IPS DF 6.9 (cell line): Measurements from ENCODE around the gene CD22.

Source experiments
- DNase-seq: peaks from one replicate; pipeline ENCODE4 v3.0.0-alpha.2; 2013; ENCODE audit warnings: low read depth, low spot score
- H3K27ac ChIP-seq: one replicate; pipeline ENCODE4 v1.5.1; 2013; ENCODE audit warnings: low read length, control low read depth
- H3K27me3 ChIP-seq: 2 replicates; pipeline ENCODE4 v1.6.1; 2013; ENCODE audit warnings: mild to moderate bottlenecking, low read length; ENCODE audit not compliant: control insufficient read depth, insufficient read depth
- H3K36me3 ChIP-seq: 2 replicates; pipeline ENCODE4 v1.6.1; 2013; ENCODE audit warnings: low read length; ENCODE audit not compliant: control insufficient read depth, insufficient read depth
- H3K4me1 ChIP-seq: 2 replicates; pipeline ENCODE4 v1.6.1; 2013; ENCODE audit warnings: low read length; ENCODE audit not compliant: control insufficient read depth, insufficient read depth
- H3K4me3 ChIP-seq: 2 replicates; pipeline ENCODE4 v1.5.1; 2013; ENCODE audit warnings: mild to moderate bottlenecking, low read length
- H3K9me3 ChIP-seq: 2 replicates; pipeline ENCODE4 v1.6.1; 2013; ENCODE audit warnings: low read length, inconsistent platforms; ENCODE audit not compliant: control insufficient read depth, insufficient read depth
- WGBS: extraction: QIAGEN DNeasy Blood & Tissue Kit; methylation state at CpG from one replicate; pipeline ENCODE4 v1.1.7; 2013; ENCODE audit warnings: mixed read lengths, missing lambda C conversion rate; ENCODE audit not compliant: insufficient read length, insufficient coverage; 5-methylcytosine and 5-hydroxymethylcytosine counted together

Gene CD22

DNA sequence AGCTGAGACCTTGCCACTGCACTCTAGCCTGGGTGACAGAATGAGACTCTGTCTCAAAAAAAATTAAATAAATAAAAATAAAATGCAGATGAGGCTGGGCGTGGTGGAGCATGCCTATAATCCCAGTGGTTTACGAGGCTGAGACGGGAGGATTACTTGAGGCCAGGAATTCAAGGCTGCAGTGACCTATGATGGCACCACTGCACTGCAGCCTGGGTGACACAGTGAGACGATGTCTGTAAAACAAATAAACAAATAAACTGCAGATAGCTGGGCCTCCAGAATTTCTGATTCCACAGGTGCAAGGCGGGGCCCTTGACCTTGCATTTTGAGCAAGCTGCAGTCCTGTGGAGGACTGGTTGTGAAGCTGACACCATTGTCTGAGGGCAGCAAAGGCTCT is 40.1 kb upstream of the CD22 start:
- Histone ChIP-seq H3K9me3 (no peaks in the 10 kb centered on the region), H3K27ac (no peak overlapping the region), H3K36me3 (no peaks in the 10 kb centered on the region), H3K27me3 (no peaks in the 10 kb centered on the region), H3K4me3 (no peak overlapping the region), H3K4me1 (peaks cover 6% of the 10 kb centered on the region)
- DNase-seq, result no peak
- WGBS, result no CpG with 5 or more reads among the region's 5 CpGs

GRCh38 chr19:35290381-35291127 is 38.4 kb upstream of the CD22 start:
- H3K9me3 ChIP-seq, result no peaks in the 10 kb centered on the region
- no peak overlapping the region for H3K27ac ChIP-seq
- H3K27me3 ChIP-seq, result no peaks in the 10 kb centered on the region
- H3K36me3 ChIP-seq, result no peaks in the 10 kb centered on the region
- no peak overlapping the region for H3K4me3 ChIP-seq
- H3K4me1 ChIP-seq, result peaks cover 2% of the 10 kb centered on the region; the same call in 1 of the 2 replicates
- WGBS, result no CpG with 5 or more reads among the region's 20 CpGs
- DNase-seq, result no peak

GRCh38 chr19:35291259-35291658 is 37.7 kb upstream of the CD22 start:
- WGBS, result no CpG with 5 or more reads among the region's 6 CpGs
- no peak overlapping the region for H3K4me3 ChIP-seq
- peaks cover 2% of the 10 kb centered on the region; the same call in 1 of the 2 replicates for H3K4me1 ChIP-seq
- H3K27me3 ChIP-seq, result no peaks in the 10 kb centered on the region
- H3K27ac ChIP-seq, result no peak overlapping the region
- no peaks in the 10 kb centered on the region for H3K9me3 ChIP-seq
- no peaks in the 10 kb centered on the region for H3K36me3 ChIP-seq
- DNase-seq, result no peak

- no peak for DNase-seq
- Histone ChIP-seq H3K4me3 (no peak within 1 kb of the TSS), H3K36me3 (no peaks in the 10 kb centered on the region), H3K4me1 (peaks cover 2% of the 10 kb centered on the region; the same call in 1 of the 2 replicates), H3K27me3 (no peaks in the 10 kb centered on the region), H3K27ac (no peak within 1 kb of the TSS), H3K9me3 (no peaks in the 10 kb centered on the region)
- no CpG with 5 or more reads among the region's 12 CpGs for WGBS
Observed at GRCh38 chr19:35291916-35292315, 37.1 kb upstream of the CD22 start, which contains the start of gene MAG. Gene MAG, plus strand, starts transcription at chr19:35292161. Its CDS starts 3,248 bp downstream, at chr19:35295409.

- no peak for DNase-seq
- no peaks in the 10 kb centered on the region for H3K9me3 ChIP-seq
- peaks cover 2% of the 10 kb centered on the region; the same call in 1 of the 2 replicates for H3K4me1 ChIP-seq
- no peaks in the 10 kb centered on the region; the same call in 1 of the 2 replicates for H3K36me3 ChIP-seq
- no peak overlapping the region for H3K4me3 ChIP-seq
- H3K27ac ChIP-seq, result no peak overlapping the region
- no CpG with 5 or more reads among the region's 23 CpGs for WGBS
- H3K27me3 ChIP-seq, result no peaks in the 10 kb centered on the region
Observed at GRCh38 chr19:35292421-35293362, 36.3 kb upstream of the CD22 start.

- WGBS, result no CpG with 5 or more reads among the region's 7 CpGs
- Histone ChIP-seq H3K4me3 (no peak overlapping the region), H3K9me3 (no peaks in the 10 kb centered on the region), H3K36me3 (no peaks in the 10 kb centered on the region; the same call in 1 of the 2 replicates), H3K27me3 (no peaks in the 10 kb centered on the region), H3K27ac (no peak overlapping the region), H3K4me1 (peaks cover 2% of the 10 kb centered on the region; the same call in 1 of the 2 replicates)
- DNase-seq, result no peak
Observed at GRCh38 chr19:35293363-35293739, 35.6 kb upstream of the CD22 start.

DNA sequence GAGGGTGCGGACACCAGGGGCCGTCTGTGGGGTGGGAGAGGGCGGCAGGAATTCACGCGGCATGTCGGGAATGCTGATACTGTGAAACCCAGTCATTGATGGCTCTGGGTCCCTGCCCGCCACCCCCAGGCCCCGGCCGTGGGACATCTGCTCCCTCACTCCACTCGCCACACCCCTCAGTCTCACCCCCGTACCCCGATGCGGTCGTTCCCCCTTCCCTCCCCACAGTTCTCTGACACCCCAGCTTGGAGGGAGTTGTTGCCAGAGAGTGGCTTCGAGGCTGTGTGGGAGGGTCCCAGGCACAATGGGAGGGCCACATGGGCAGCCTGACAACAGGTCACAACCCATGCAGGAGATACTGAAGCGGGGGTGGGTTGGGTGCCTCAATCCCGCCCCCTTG is 35.2 kb upstream of the CD22 start:
- H3K4me3 ChIP-seq, result no peak overlapping the region
- no peak overlapping the region for H3K27ac ChIP-seq
- no CpG with 5 or more reads among the region's 17 CpGs for WGBS
- no peaks in the 10 kb centered on the region; the same call in 1 of the 2 replicates for H3K36me3 ChIP-seq
- no peak for DNase-seq
- H3K4me1 ChIP-seq, result peaks cover 2% of the 10 kb centered on the region; the same call in 1 of the 2 replicates
- no peaks in the 10 kb centered on the region for H3K9me3 ChIP-seq
- no peaks in the 10 kb centered on the region for H3K27me3 ChIP-seq

DNA sequence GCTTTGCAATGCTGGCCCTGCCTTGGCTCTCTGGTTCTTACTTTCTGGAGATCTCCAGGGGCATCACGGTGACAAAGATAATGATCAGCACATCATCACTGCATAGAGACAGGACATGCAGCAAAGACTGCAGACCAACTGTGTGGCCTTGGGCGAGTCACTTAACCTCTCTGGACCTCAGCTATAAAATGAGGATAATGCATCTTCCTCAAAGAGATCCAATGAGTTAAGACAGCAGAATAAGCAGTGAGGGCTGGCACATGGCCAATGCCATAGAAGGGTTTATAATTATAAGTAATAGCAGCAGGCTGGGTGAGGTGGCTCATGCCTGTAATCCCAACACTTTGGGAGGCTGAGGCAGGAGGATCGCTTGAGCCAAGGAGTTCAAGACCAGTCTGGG is 34.7 kb upstream of the CD22 start:
- no CpG with 5 or more reads among the region's 3 CpGs for WGBS
- DNase-seq, result no peak
- Histone ChIP-seq H3K4me1 (peaks cover 2% of the 10 kb centered on the region; the same call in 1 of the 2 replicates), H3K27me3 (no peaks in the 10 kb centered on the region), H3K27ac (no peak overlapping the region), H3K9me3 (no peaks in the 10 kb centered on the region), H3K4me3 (no peak overlapping the region), H3K36me3 (no peaks in the 10 kb centered on the region; the same call in 1 of the 2 replicates)

DNA sequence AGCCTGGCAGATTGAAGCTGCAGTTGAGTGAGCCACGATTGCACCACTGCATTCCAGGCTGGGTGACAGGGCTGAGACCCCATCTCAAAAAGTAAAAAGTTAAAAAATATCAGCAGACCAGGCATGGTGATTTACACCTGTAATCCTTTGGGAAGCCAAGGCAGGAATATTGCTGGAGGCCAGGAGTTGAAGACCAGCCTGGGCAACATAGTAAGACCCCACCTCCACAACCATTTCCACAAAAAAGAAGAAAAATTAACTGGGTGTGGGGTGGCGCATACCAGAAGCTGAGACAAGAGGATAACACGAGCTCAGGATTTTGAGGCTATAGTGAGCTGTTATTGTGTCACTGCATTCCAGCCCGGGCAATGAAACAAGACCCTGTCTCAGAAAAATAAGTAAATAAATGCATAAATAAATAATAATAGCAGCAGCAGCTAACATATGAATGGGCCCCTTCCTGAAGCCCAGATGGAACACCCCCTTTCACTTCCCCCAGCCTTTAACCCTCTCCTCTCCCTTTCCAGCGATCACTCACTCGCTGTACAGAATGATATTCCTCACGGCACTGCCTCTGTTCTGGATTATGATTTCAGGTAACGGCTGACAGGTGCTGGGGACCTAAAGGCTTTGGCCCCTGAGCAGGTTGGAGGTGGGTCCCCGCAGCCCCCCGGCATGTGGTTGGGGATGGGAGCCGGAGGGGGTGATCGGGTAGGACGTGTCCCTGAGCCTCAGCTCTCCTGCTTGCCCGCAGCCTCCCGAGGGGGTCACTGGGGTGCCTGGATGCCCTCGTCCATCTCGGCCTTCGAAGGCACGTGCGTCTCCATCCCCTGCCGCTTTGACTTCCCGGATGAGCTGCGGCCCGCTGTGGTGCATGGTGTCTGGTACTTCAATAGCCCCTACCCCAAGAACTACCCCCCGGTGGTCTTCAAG is 33.9 kb upstream of the CD22 start:
- DNase-seq, result no peak
- Histone ChIP-seq H3K27ac (no peak overlapping the region), H3K9me3 (no peaks in the 10 kb centered on the region), H3K36me3 (no peaks in the 10 kb centered on the region; the same call in 1 of the 2 replicates), H3K4me3 (no peak overlapping the region), H3K27me3 (no peaks in the 10 kb centered on the region), H3K4me1 (peaks cover 2% of the 10 kb centered on the region)
- WGBS, result no CpG with 5 or more reads among the region's 25 CpGs
